IPS-NIHi7 (cell line): ENCODE results near the gene PABPN1L.

Source experiments
- DNase-seq: peaks from one replicate; pipeline ENCODE4 v3.0.0; 2012; ENCODE audit warnings: mixed read lengths; ENCODE audit errors: extremely low spot score

Gene PABPN1L

GRCh38 chr16:88848557-88848956 is 17.9 kb downstream of the PABPN1L start:
- no peak for DNase-seq

- DNase-seq = no peak
These were observed 18.8 kb downstream of the PABPN1L start for GRCh38 chr16:88847654-88848053.

GRCh38 chr16:88846088-88846487 is 20.4 kb downstream of the PABPN1L start:
- no peak for DNase-seq

GRCh38 chr16:88844419-88845036 is 21.9 kb downstream of the PABPN1L start:
- peak; percentile 60 for DNase-seq

- no peak for DNase-seq
These were observed 23.2 kb downstream of the PABPN1L start for GRCh38 chr16:88843256-88843655.

GRCh38 chr16:88842806-88843205 is 23.7 kb downstream of the PABPN1L start:
- DNase-seq = no peak

- DNase-seq = no peak
These were observed 24.1 kb downstream of the PABPN1L start for GRCh38 chr16:88842308-88842756.

- no peak for DNase-seq
These were observed 24.7 kb downstream of the PABPN1L start for GRCh38 chr16:88841521-88842307.

GRCh38 chr16:88840600-88841215 is 25.8 kb downstream of the PABPN1L start:
- DNase-seq = no peak

- DNase-seq = no peak
These were observed 26.5 kb downstream of the PABPN1L start for GRCh38 chr16:88839745-88840599.

- no peak for DNase-seq
These were observed 27.4 kb downstream of the PABPN1L start for GRCh38 chr16:88839026-88839529.

- DNase-seq = no peak
These were observed 27.9 kb downstream of the PABPN1L start for GRCh38 chr16:88838566-88838965.

GRCh38 chr16:88837806-88838205 is 28.7 kb downstream of the PABPN1L start:
- DNase-seq = no peak

GRCh38 chr16:88836791-88837190 is 29.7 kb downstream of the PABPN1L start:
- no peak for DNase-seq

- DNase-seq = no peak
These were observed 30.6 kb downstream of the PABPN1L start for GRCh38 chr16:88835818-88836217.

- no peak for DNase-seq
These were observed 31.1 kb downstream of the PABPN1L start for GRCh38 chr16:88835383-88835782.

GRCh38 chr16:88834670-88835069 is 31.8 kb downstream of the PABPN1L start:
- no peak for DNase-seq

- no peak for DNase-seq
These were observed 33.4 kb downstream of the PABPN1L start for GRCh38 chr16:88833086-88833485.

GRCh38 chr16:88831838-88832237 is 34.6 kb downstream of the PABPN1L start:
- DNase-seq = peak; percentile 33

GRCh38 chr16:88830783-88831182 is 35.7 kb downstream of the PABPN1L start:
- no peak for DNase-seq

- no peak for DNase-seq
These were observed 36.2 kb downstream of the PABPN1L start for GRCh38 chr16:88830258-88830657.

GRCh38 chr16:88828711-88829110 is 37.7 kb downstream of the PABPN1L start:
- no peak for DNase-seq
